ENCODE data around the gene ITLN1.
"Not testable (repeated sequence)": the region's sequence is repeated elsewhere in the genome, so short reads cannot be mapped to it uniquely, and the experiment has no call there.

The ITLN1 gene

DNA sequence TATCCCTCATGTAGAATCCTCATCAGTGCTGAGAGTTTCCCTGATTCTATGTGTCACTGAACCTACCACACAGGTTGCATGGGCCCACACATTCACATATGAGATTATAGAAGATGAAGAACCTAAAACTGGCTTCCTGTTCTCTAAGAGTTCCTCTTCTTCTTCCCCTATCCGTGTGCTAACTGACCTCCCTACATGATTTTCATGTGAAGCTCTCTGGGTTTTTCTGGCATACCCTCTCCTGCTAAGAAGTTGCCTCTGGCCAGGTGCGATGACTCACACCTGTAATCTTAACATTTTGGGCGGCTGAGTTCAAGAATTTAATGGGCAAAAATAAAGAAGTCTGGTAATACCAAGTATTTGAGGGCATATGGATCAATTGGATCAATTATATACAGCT is 16.8 kb downstream of the ITLN1 start:
- Mint-ChIP-seq H3K36me3 (ENCODE audit: low read depth) (no peaks in the 10 kb centered on the region), H3K4me1 (ENCODE audit: low read depth) (peaks cover 8% of the 10 kb centered on the region), H3K4me3 (no peak overlapping the region), H3K27me3 (ENCODE audit: low read depth) (peaks cover under 1% of the 10 kb centered on the region), H3K9me3 (no peaks in the 10 kb centered on the region), H3K27ac (no peak overlapping the region)

DNA sequence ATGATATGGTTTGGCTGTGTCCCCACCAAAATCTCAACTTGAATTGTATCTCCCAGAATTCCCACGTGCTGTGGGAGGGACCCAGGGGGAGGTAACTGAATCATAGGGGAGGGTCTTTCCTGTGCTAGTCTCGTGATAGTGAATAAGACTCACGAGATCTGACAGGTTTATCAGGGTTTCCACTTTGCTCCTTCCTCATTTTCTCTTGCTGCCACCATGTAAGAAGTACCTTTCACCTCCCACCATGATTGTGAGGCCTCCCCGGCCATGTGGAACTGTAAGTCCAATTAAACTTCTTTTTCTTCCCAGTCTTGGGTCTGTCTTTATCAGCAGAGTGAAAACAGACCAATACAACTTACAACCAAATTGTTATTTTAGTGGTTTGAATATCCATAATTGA is 17.3 kb downstream of the ITLN1 start:
- not testable (repeated sequence) for H3K27ac Mint-ChIP-seq; H3K27me3 Mint-ChIP-seq (ENCODE audit: low read depth); H3K4me3 Mint-ChIP-seq; H3K9me3 Mint-ChIP-seq; H3K36me3 Mint-ChIP-seq (ENCODE audit: low read depth)
- H3K4me1 Mint-ChIP-seq (ENCODE audit: low read depth): peaks cover 11% of the 10 kb centered on the region

GRCh38 chr1:160866695-160867260 is 18.2 kb downstream of the ITLN1 start:
- no peak overlapping the region for H3K4me3 Mint-ChIP-seq
- H3K4me1 Mint-ChIP-seq (ENCODE audit: low read depth): peaks cover 19% of the 10 kb centered on the region
- H3K9me3 Mint-ChIP-seq: no peaks in the 10 kb centered on the region
- no peak overlapping the region for H3K27ac Mint-ChIP-seq
- no peaks in the 10 kb centered on the region for H3K27me3 Mint-ChIP-seq (ENCODE audit: low read depth)
- H3K36me3 Mint-ChIP-seq (ENCODE audit: low read depth): no peaks in the 10 kb centered on the region

- Mint-ChIP-seq H3K4me3 (no peak overlapping the region), H3K4me1 (ENCODE audit: low read depth) (peaks cover 19% of the 10 kb centered on the region), H3K36me3 (ENCODE audit: low read depth) (no peaks in the 10 kb centered on the region), H3K9me3 (no peaks in the 10 kb centered on the region), H3K27ac (no peak overlapping the region), H3K27me3 (ENCODE audit: low read depth) (peaks cover 3% of the 10 kb centered on the region)
Observed at GRCh38 chr1:160866001-160866694, 18.8 kb downstream of the ITLN1 start.

DNA sequence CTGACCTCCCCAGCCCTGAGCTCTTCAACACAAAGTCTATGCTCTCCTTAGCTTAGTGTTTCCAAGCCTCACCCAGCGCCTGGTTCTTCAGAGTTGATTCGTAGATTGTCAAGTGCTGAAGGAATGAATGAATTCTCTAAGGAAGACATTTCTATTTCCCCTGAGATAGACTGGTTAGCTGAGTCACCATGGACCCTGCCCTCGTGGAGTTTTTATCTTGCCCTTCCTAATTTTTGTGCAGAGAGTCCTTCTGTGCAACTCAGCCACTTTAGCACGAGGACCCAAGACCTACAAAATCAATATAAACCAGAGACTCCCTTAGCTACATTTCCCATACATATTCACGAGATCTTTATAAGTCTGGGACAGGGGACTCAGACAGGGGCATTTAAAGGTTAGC is 19.6 kb downstream of the ITLN1 start:
- no peak overlapping the region for H3K27ac Mint-ChIP-seq
- H3K4me1 Mint-ChIP-seq (ENCODE audit: low read depth): peaks cover 19% of the 10 kb centered on the region
- H3K4me3 Mint-ChIP-seq: no peak overlapping the region
- no peaks in the 10 kb centered on the region for H3K9me3 Mint-ChIP-seq
- no peaks in the 10 kb centered on the region for H3K36me3 Mint-ChIP-seq (ENCODE audit: low read depth)
- H3K27me3 Mint-ChIP-seq (ENCODE audit: low read depth): peaks cover 3% of the 10 kb centered on the region

- Mint-ChIP-seq H3K9me3 (no peaks in the 10 kb centered on the region), H3K4me1 (ENCODE audit: low read depth) (peaks cover 19% of the 10 kb centered on the region), H3K27me3 (ENCODE audit: low read depth) (peaks cover 3% of the 10 kb centered on the region), H3K36me3 (ENCODE audit: low read depth) (no peaks in the 10 kb centered on the region), H3K27ac (no peak overlapping the region), H3K4me3 (no peak overlapping the region)
Observed at GRCh38 chr1:160864173-160864572, 20.8 kb downstream of the ITLN1 start.

- no peak overlapping the region for H3K4me3 Mint-ChIP-seq
- H3K36me3 Mint-ChIP-seq (ENCODE audit: low read depth): no peaks in the 10 kb centered on the region
- peaks cover 19% of the 10 kb centered on the region for H3K4me1 Mint-ChIP-seq (ENCODE audit: low read depth)
- H3K27me3 Mint-ChIP-seq (ENCODE audit: low read depth): peaks cover 3% of the 10 kb centered on the region
- no peaks in the 10 kb centered on the region for H3K9me3 Mint-ChIP-seq
- H3K27ac Mint-ChIP-seq: no peak overlapping the region
Observed at GRCh38 chr1:160863774-160864131, 21.2 kb downstream of the ITLN1 start.

GRCh38 chr1:160863061-160863773 is 21.8 kb downstream of the ITLN1 start:
- no peak overlapping the region for H3K4me3 Mint-ChIP-seq
- no peaks in the 10 kb centered on the region for H3K9me3 Mint-ChIP-seq
- peaks cover 3% of the 10 kb centered on the region for H3K27me3 Mint-ChIP-seq (ENCODE audit: low read depth)
- peaks cover 19% of the 10 kb centered on the region for H3K4me1 Mint-ChIP-seq (ENCODE audit: low read depth)
- peak overlapping the region; percentile 50 for H3K27ac Mint-ChIP-seq
- no peaks in the 10 kb centered on the region for H3K36me3 Mint-ChIP-seq (ENCODE audit: low read depth)

DNA sequence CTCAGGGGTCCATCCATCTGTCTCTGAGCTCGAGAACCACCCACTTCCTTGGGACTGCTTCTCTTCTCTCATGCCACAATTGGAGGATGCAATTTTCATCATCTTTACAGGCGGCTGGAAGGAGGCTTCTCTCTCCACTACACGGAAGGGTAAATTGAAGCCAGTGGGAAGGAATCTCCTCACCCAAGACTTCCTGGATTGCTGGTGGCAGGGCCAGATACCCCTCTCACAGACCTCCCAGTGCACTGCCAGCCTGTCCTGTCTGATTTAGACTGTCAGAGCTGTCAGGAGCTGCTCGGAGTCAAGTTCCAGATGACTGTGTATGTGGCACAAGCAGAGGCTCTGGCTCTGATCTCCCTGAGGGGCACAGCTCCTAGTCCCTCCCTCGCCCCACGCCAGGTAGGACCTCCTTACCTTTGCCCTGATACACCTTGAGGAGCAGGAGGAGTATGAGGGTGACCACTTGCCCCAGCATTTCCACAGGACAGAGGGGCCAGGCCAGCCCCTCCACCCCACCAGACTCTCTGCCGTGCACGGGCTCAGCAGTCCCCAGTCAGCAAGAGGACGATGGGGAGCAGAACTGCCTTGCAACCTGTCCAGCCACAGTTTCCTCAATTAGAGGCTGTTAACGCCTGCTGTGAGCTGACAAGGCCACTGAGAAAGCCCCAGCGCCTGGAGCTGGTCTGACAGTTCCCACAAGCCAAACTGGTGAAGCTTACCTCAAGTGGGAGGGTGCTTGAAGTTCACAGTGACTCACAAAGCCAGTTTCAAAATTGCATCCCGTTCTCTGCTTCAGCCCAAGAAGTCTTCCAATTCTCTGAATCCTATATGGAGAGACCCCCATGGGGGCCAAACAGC is 22.5 kb downstream of the ITLN1 start, which contains the start of gene CD244:
TSS of gene CD244 (minus strand) at position 685 of the 858 bp plus-strand sequence. CDS start at position 475, 210 bp downstream.
- Mint-ChIP-seq H3K27ac (peak within 1 kb of the TSS; percentile 50), H3K36me3 (ENCODE audit: low read depth) (no peaks in the 10 kb centered on the region), H3K4me1 (ENCODE audit: low read depth) (peaks cover 19% of the 10 kb centered on the region), H3K4me3 (peak within 1 kb of the TSS; percentile 19), H3K27me3 (ENCODE audit: low read depth) (peaks cover 3% of the 10 kb centered on the region), H3K9me3 (no peaks in the 10 kb centered on the region)

DNA sequence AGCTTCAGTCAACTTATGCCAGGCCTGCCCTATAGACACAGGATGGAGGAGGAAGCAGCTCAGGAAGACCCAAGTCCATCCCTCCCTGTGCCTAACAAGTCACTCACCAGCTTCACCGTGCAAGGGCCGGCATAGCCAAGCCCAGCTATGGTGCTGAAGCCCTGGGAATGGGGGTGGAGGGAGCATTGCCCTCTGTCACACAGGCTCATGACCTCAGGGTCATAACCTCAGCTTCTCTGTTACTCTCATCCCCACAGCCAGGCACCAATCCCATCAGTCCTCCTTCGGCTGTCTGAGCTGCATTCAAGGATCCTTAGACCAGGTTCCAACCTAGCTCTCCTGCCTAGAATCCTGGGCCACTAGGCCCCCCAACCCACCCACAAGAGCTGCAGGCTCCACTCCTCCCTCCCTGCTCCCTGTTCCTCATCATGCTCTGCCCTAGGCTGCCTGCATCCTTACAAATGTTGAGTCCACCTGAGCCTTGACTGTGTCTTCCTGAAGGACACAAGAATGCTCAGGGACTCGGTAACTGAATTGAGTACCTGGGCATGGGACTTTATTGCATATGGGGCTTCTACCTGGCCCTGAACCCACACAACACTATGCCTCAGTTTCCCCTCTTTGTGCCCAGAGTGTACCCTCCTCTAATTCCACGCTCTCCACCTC is 24.0 kb downstream of the ITLN1 start:
- Mint-ChIP-seq H3K4me1 (ENCODE audit: low read depth) (peaks cover 19% of the 10 kb centered on the region), H3K27ac (no peak overlapping the region), H3K27me3 (ENCODE audit: low read depth) (peaks cover 3% of the 10 kb centered on the region), H3K9me3 (no peaks in the 10 kb centered on the region), H3K36me3 (ENCODE audit: low read depth) (no peaks in the 10 kb centered on the region), H3K4me3 (no peak overlapping the region)

GRCh38 chr1:160859166-160859565 is 25.8 kb downstream of the ITLN1 start:
- Mint-ChIP-seq H3K4me1 (ENCODE audit: low read depth) (peaks cover 19% of the 10 kb centered on the region), H3K27ac (no peak overlapping the region), H3K9me3 (no peaks in the 10 kb centered on the region), H3K27me3 (ENCODE audit: low read depth) (peaks cover 3% of the 10 kb centered on the region), H3K4me3 (no peak overlapping the region), H3K36me3 (ENCODE audit: low read depth) (no peaks in the 10 kb centered on the region)

GRCh38 chr1:160858507-160858906 is 26.5 kb downstream of the ITLN1 start:
- no peaks in the 10 kb centered on the region for H3K9me3 Mint-ChIP-seq
- peaks cover 3% of the 10 kb centered on the region for H3K27me3 Mint-ChIP-seq (ENCODE audit: low read depth)
- H3K27ac Mint-ChIP-seq: no peak overlapping the region
- peaks cover 12% of the 10 kb centered on the region for H3K4me1 Mint-ChIP-seq (ENCODE audit: low read depth)
- H3K36me3 Mint-ChIP-seq (ENCODE audit: low read depth): no peaks in the 10 kb centered on the region
- H3K4me3 Mint-ChIP-seq: no peak overlapping the region

- peaks cover 12% of the 10 kb centered on the region for H3K4me1 Mint-ChIP-seq (ENCODE audit: low read depth)
- H3K27ac Mint-ChIP-seq: no peak overlapping the region
- H3K9me3 Mint-ChIP-seq: no peaks in the 10 kb centered on the region
- H3K4me3 Mint-ChIP-seq: no peak overlapping the region
- H3K36me3 Mint-ChIP-seq (ENCODE audit: low read depth): no peaks in the 10 kb centered on the region
- peaks cover 3% of the 10 kb centered on the region for H3K27me3 Mint-ChIP-seq (ENCODE audit: low read depth)
Observed at GRCh38 chr1:160858097-160858496, 26.9 kb downstream of the ITLN1 start.

Data from T-helper 1 cell treated with Interleukin-12 subunit alpha and Interleukin-12 subunit beta and Interleukin-4 antibody, amounts not matched to agents 30 μg/mL and 1 μg/mL, for 36 hours (primary cell).